ENCODE measurements around the gene INVS. TPM values are rescaled to one million over a fixed set of nuclear protein-coding genes. Genes with fewer than 3 reads are reported as not detected.

Gene INVS
- polyA plus RNA-seq, 1 of the 3 experiments (the other 2 are of a cell fraction) = 8.1 TPM

GRCh38 chr9:100071271-100071670, 27.8 kb upstream of the INVS start:
- no peaks in the 10 kb centered on the region for H3K36me3 ChIP-seq (replicated peaks in 1 of 2; ENCODE audit: control insufficient read depth in 1 of 2, insufficient read depth in 2 of 2, low read length in 1 of 2)
- H3K27me3 ChIP-seq (ENCODE audit: insufficient read depth) = no peaks in the 10 kb centered on the region
- CTCF ChIA-PET = interaction anchor here (1.2 kb wide), 1 partner anchor 14 kb away, joined by 3 read pairs; no protein-coding TSS in a partner anchor
- H3K27ac ChIP-seq (ENCODE audit: low read depth in 2 of 2, low read length in 1 of 2) = no peak overlapping the region
- no peak overlapping the region for H2AFZ ChIP-seq (ENCODE audit: low read depth)
- no peaks in the 10 kb centered on the region for H3K9me2 ChIP-seq
- H3K4me2 ChIP-seq = no peak overlapping the region
- no peak overlapping the region for H3K9ac ChIP-seq
- H3K9me3 ChIP-seq = no peaks in the 10 kb centered on the region
- peaks cover 0 to 7% of the 10 kb centered on the region in 2 experiments; a peak in 1 of 4 replicates for H3K4me1 ChIP-seq (ENCODE audit: control insufficient read depth in 1 of 2, insufficient read depth in 2 of 2, low read depth in 1 of 2, low read length in 1 of 2)
- H3K79me2 ChIP-seq (ENCODE audit: insufficient read depth) = peaks cover 36% of the 10 kb centered on the region; the same call in 1 of the 2 replicates
- no peaks in the 10 kb centered on the region for H3F3A ChIP-seq (replicated peaks; ENCODE audit: insufficient read depth)
- H3K4me3 ChIP-seq (ENCODE audit: low read depth in 2 of 2, low read length in 1 of 2) = no peak overlapping the region
- POLR2A ChIA-PET = no interaction called here
- DNase-seq = no peak
- H4K20me1 ChIP-seq (ENCODE audit: insufficient read depth) = peaks cover 21% of the 10 kb centered on the region; the same call in 1 of the 2 replicates
- no peak for TF ChIP-seq ZBTB33 (IDR thresholded peaks at IDR 0.05; ENCODE audit: borderline replicate concordance, low read depth)
- TF ChIP-seq RFX5 (IDR thresholded peaks at IDR 0.05; ENCODE audit: low read length) = no peak
- no peak for TF ChIP-seq TAF1 (IDR thresholded peaks at IDR 0.05; ENCODE audit: borderline replicate concordance, low read depth, low read length)
- TF ChIP-seq RCOR1 (IDR thresholded peaks at IDR 0.05; ENCODE audit: low read length) = no peak
- no peak for TF ChIP-seq REST (IDR thresholded peaks at IDR 0.05; ENCODE audit: low read depth, low read length)
- no peak for TF ChIP-seq JUND (IDR thresholded peaks at IDR 0.05)
- TF ChIP-seq CHD2 (IDR thresholded peaks at IDR 0.05; ENCODE audit: low read length, partially characterized antibody) = no peak
- TF ChIP-seq TEAD4 (IDR thresholded peaks at IDR 0.05; ENCODE audit: borderline replicate concordance, insufficient read depth) = no peak
- TF ChIP-seq POLR2AphosphoS5 (IDR thresholded peaks at IDR 0.05; ENCODE audit: low read depth, low read length) = no peak
- no peak for TF ChIP-seq EZH2phosphoT487 (IDR thresholded peaks at IDR 0.05; ENCODE audit: borderline replicate concordance, low read depth)
- no peak for TF ChIP-seq MAX (IDR thresholded peaks at IDR 0.05; ENCODE audit: low read depth)
- TF ChIP-seq SMC3 (IDR thresholded peaks at IDR 0.05; ENCODE audit: low read depth, low read length) = no peak
- no peak for TF ChIP-seq TCF12 (IDR thresholded peaks at IDR 0.05)
- 95% methylated on average over 2 of the region's 2 CpGs for WGBS (ENCODE audit: low lambda C conversion rate)

All from SK-N-SH (cell line).